Astrocyte (in vitro differentiated cells and primary cell): ENCODE data around the gene XXYLT1. TPM values are rescaled to one million over a fixed set of nuclear protein-coding genes. Genes with fewer than 3 reads are reported as not detected.

Experiments
- DNase-seq: peaks from one replicate; pipeline ENCODE4 v3.0.0-alpha.2; 2010; ENCODE audit warnings: low read depth
- FAIRE-seq: peaks from 2 replicates; lab custom pipeline; 2011; peaks lifted over from hg19 to GRCh38; lab: Jason Lieb, UNC
- H2AFZ ChIP-seq: 2 replicates; pipeline ENCODE4 v1.6.0; 2012; ENCODE audit warnings: low read depth, low read length, inconsistent platforms
- H3K27ac ChIP-seq: 2 replicates; pipeline ENCODE4 v1.5.1; 2011; ENCODE audit warnings: low read depth, low read length, inconsistent platforms
- H3K27me3 ChIP-seq: 2 replicates; pipeline ENCODE4 v1.6.0; 2011; ENCODE audit warnings: low read length, inconsistent platforms; ENCODE audit not compliant: insufficient read depth
- H3K36me3 ChIP-seq: 2 replicates; pipeline ENCODE4 v1.5.1; 2011; ENCODE audit warnings: low read length, inconsistent platforms; ENCODE audit not compliant: insufficient read depth
- H3K4me1 ChIP-seq: 2 replicates; pipeline ENCODE4 v1.5.1; 2011; ENCODE audit warnings: low read length, inconsistent platforms; ENCODE audit not compliant: insufficient read depth
- H3K4me2 ChIP-seq: 2 replicates; pipeline ENCODE4 v1.6.0; 2012; ENCODE audit warnings: low read length, inconsistent platforms
- H3K4me3 ChIP-seq: 2 replicates; pipeline ENCODE4 v1.5.1; 2011; ENCODE audit warnings: low read depth, mild to moderate bottlenecking, low read length, inconsistent platforms; ENCODE audit not compliant: insufficient read depth
- H3K79me2 ChIP-seq: 2 replicates; pipeline ENCODE4 v1.6.0; 2012; ENCODE audit warnings: mild to moderate bottlenecking, low read length, inconsistent platforms; ENCODE audit not compliant: insufficient read depth
- H3K9ac ChIP-seq: 2 replicates; pipeline ENCODE4 v1.6.0; 2012; ENCODE audit warnings: mild to moderate bottlenecking, low read length, inconsistent platforms
- H3K9me3 ChIP-seq: 2 replicates; pipeline ENCODE4 v1.5.1; 2012; ENCODE audit warnings: low read depth, mild to moderate bottlenecking, low read length, inconsistent platforms; ENCODE audit not compliant: insufficient read depth
- H4K20me1 ChIP-seq: 2 replicates; pipeline ENCODE4 v1.6.0; 2012; ENCODE audit warnings: low read length, inconsistent platforms; ENCODE audit not compliant: insufficient read depth
- H3K27ac Mint-ChIP-seq: one replicate; pipeline ENCODE4 v1.8.0; 2021; ENCODE audit warnings: mild to moderate bottlenecking, mixed read lengths; ENCODE audit not compliant: unreplicated experiment
- H3K27me3 Mint-ChIP-seq: one replicate; pipeline ENCODE4 v1.8.0; 2021; ENCODE audit warnings: low read depth, mixed read lengths; ENCODE audit not compliant: unreplicated experiment
- H3K36me3 Mint-ChIP-seq: one replicate; pipeline ENCODE4 v1.8.0; 2021; ENCODE audit warnings: low read depth, mixed read lengths; ENCODE audit not compliant: unreplicated experiment
- H3K4me1 Mint-ChIP-seq: one replicate; pipeline ENCODE4 v1.8.0; 2021; ENCODE audit warnings: low read depth, mixed read lengths; ENCODE audit not compliant: unreplicated experiment
- H3K4me3 Mint-ChIP-seq: one replicate; pipeline ENCODE4 v1.8.0; 2021; ENCODE audit warnings: mild to moderate bottlenecking, moderate library complexity, mixed read lengths; ENCODE audit not compliant: unreplicated experiment
- H3K9me3 Mint-ChIP-seq: one replicate; pipeline ENCODE4 v1.8.0; 2021; ENCODE audit warnings: mild to moderate bottlenecking, mixed read lengths; ENCODE audit not compliant: unreplicated experiment
- EZH2 ChIP-seq: IDR thresholded peaks from 2 replicates; pipeline ENCODE4 v1.6.1; 2012; ENCODE audit warnings: mild to moderate bottlenecking, low read length, inconsistent platforms; ENCODE audit not compliant: insufficient read depth
- total RNA-seq: library from RNA; stranded (reverse); gene quantifications from 2 replicates; pipeline ENCODE4 v1.2.1, GENCODE V29; 2021
- TF ChIP-seq, protein P1 (sequence below): IDR thresholded peaks from 2 replicates; pipeline ENCODE4 v1.5.1; 2011; ENCODE audit warnings: low read depth, mild to moderate bottlenecking, inconsistent platforms, low read length, moderate library complexity; ENCODE audit not compliant: insufficient read depth

Gene XXYLT1
- total RNA-seq, 1 donor from 2014 or later = 26.2 TPM

DNA sequence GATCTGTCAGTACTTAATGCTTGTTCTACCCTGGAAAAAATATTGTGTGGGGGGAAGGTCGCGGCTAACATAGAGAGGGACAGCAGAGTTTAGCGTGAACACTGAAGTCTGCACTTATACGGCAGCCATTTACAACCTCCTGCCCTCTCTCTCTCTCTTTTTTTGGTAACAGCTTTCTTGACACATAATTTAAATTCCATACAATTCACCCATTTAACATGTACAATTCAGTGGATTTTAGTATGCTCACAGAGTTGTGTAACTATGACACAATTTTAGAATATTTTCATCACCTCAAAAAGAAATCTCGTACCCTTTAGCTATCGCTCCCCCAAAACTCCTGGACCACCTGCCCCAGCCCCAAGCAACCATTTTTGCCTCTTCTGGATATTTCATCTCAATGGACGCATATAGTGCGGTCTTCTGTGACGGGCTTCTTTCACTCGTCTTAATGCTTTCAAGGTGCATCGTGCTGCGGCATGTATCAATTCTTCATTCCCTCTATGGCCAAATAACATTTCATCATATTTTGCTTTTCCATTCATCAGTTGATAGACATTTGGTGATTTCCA lies 141.8 kb downstream of the XXYLT1 start:
- H3K9me3 ChIP-seq = no peaks in the 10 kb centered on the region
- H3K4me3 ChIP-seq = no peak overlapping the region
- H3K4me2 ChIP-seq = peak overlapping the region; percentile 32
- H3K27me3 ChIP-seq = no peaks in the 10 kb centered on the region
- TF ChIP-seq, protein P1, sequence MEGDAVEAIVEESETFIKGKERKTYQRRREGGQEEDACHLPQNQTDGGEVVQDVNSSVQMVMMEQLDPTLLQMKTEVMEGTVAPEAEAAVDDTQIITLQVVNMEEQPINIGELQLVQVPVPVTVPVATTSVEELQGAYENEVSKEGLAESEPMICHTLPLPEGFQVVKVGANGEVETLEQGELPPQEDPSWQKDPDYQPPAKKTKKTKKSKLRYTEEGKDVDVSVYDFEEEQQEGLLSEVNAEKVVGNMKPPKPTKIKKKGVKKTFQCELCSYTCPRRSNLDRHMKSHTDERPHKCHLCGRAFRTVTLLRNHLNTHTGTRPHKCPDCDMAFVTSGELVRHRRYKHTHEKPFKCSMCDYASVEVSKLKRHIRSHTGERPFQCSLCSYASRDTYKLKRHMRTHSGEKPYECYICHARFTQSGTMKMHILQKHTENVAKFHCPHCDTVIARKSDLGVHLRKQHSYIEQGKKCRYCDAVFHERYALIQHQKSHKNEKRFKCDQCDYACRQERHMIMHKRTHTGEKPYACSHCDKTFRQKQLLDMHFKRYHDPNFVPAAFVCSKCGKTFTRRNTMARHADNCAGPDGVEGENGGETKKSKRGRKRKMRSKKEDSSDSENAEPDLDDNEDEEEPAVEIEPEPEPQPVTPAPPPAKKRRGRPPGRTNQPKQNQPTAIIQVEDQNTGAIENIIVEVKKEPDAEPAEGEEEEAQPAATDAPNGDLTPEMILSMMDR = no peak
- no peak for TF ChIP-seq EZH2
- H2AFZ ChIP-seq = no peak overlapping the region
- H3K4me1 ChIP-seq = peaks cover 29% of the 10 kb centered on the region
- H3K36me3 ChIP-seq = no peaks in the 10 kb centered on the region
- no peaks in the 10 kb centered on the region for H3K79me2 ChIP-seq
- peaks cover 5% of the 10 kb centered on the region for H3K36me3 Mint-ChIP-seq
- FAIRE-seq (no peak), DNase-seq (no peak)
- no peak overlapping the region for H3K4me3 Mint-ChIP-seq
- H3K27ac Mint-ChIP-seq = no peak overlapping the region
- H3K9me3 Mint-ChIP-seq = peaks cover 3% of the 10 kb centered on the region
- no peaks in the 10 kb centered on the region for H4K20me1 ChIP-seq
- no peaks in the 10 kb centered on the region for H3K27me3 Mint-ChIP-seq
- no peak overlapping the region for H3K9ac ChIP-seq
- H3K4me1 Mint-ChIP-seq = peaks cover 11% of the 10 kb centered on the region
- H3K27ac ChIP-seq = no peak overlapping the region

DNA sequence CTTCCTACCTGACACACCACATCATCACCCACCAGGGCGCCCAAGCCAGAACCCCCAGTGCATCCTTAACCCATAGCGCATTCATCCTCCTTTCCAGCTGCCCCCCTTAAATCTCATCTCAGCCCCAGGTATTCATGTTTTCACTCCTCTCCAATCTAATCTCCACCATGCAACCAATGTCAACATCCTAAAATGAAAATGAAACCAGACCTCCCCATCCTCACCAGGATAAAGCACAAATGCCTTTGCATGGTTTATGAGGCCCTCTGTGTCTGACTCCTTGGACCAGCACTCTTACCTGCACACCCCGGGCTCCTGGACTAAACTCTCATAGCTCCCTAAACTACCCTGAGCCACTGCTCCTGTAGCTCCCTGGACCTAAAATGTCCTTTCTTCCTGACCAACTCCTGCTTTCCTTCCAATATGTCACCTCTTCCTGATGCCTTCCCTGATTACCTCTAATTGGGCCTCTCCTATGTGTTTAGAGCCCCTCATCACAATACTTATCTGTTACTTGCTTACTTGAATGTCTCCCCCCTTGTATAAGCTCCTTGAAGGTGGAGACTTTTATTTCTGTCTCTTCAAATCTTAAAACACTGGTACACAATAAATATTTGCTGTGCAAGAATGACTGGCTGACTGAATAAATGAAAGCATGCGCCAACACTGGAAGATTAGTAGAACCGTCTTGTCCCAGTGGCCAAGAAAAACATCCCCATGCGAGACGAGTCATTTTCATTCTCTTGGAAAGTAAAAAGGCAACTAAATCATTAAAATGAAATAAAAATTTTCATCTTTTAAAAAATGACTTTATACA lies 142.5 kb downstream of the XXYLT1 start:
- Histone ChIP-seq H3K4me1 (peaks cover 25% of the 10 kb centered on the region), H3K4me3 (no peak overlapping the region), H3K9me3 (no peaks in the 10 kb centered on the region), H3K27me3 (no peaks in the 10 kb centered on the region), H3K4me2 (peak overlapping the region; percentile 32), H3K36me3 (no peaks in the 10 kb centered on the region), H3K9ac (no peak overlapping the region), H2AFZ (no peak overlapping the region), H3K27ac (no peak overlapping the region), H4K20me1 (no peaks in the 10 kb centered on the region), H3K79me2 (no peaks in the 10 kb centered on the region)
- Mint-ChIP-seq H3K4me3 (no peak overlapping the region), H3K36me3 (peaks cover 5% of the 10 kb centered on the region), H3K27me3 (no peaks in the 10 kb centered on the region), H3K4me1 (peaks cover 11% of the 10 kb centered on the region), H3K27ac (no peak overlapping the region), H3K9me3 (peaks cover 3% of the 10 kb centered on the region)
- no peak for TF ChIP-seq EZH2
- TF ChIP-seq, protein P1 = no peak
- FAIRE-seq (no peak), DNase-seq (peak; percentile 47)
